ENCODE measurements around the gene NCR1.
A peak's percentile ranks its signal among the peaks of the same experiment; 100 is the strongest.
"Not testable (repeated sequence)": the region's sequence is repeated elsewhere in the genome, so short reads cannot be mapped to it uniquely, and the experiment has no call there.

The NCR1 gene

GRCh38 chr19:54947381-54947780, 41.4 kb downstream of the NCR1 start, which contains the start of gene NLRP7:
Gene NLRP7, minus strand, starts transcription at chr19:54947530.
- Histone ChIP-seq H3K36me3 (ENCODE audit: control insufficient read depth, insufficient read depth, low read length) (no peaks in the 10 kb centered on the region), H3K27me3 (replicated peaks; ENCODE audit: control insufficient read depth, insufficient read depth, low read length) (no peaks in the 10 kb centered on the region), H3K4me3 (replicated peaks; ENCODE audit: low read depth, low read length) (no peak within 1 kb of the TSS)
- no peak for DNase-seq (ENCODE audit: extremely low read depth, insufficient read length)
- TF ChIP-seq CTCF (IDR thresholded peaks at IDR 0.05; ENCODE audit: insufficient read depth, low read length, poor library complexity, severe bottlenecking), result no peak

GRCh38 chr19:54949412-54949811, 43.5 kb downstream of the NCR1 start:
- Histone ChIP-seq H3K4me3 (replicated peaks; ENCODE audit: low read depth, low read length) (no peak overlapping the region), H3K36me3 (ENCODE audit: control insufficient read depth, insufficient read depth, low read length) (no peaks in the 10 kb centered on the region), H3K27me3 (replicated peaks; ENCODE audit: control insufficient read depth, insufficient read depth, low read length) (no peaks in the 10 kb centered on the region)
- DNase-seq (ENCODE audit: extremely low read depth, insufficient read length), result no peak
- TF ChIP-seq CTCF (IDR thresholded peaks at IDR 0.05; ENCODE audit: insufficient read depth, low read length, poor library complexity, severe bottlenecking), result no peak

GRCh38 chr19:54950580-54950979, 44.6 kb downstream of the NCR1 start:
- H3K27me3 ChIP-seq (replicated peaks; ENCODE audit: control insufficient read depth, insufficient read depth, low read length); DNase-seq (ENCODE audit: extremely low read depth, insufficient read length); H3K36me3 ChIP-seq (ENCODE audit: control insufficient read depth, insufficient read depth, low read length); H3K4me3 ChIP-seq (replicated peaks; ENCODE audit: low read depth, low read length): not testable (repeated sequence)

- TF ChIP-seq CTCF (IDR thresholded peaks at IDR 0.05; ENCODE audit: insufficient read depth, low read length, poor library complexity, severe bottlenecking), result no peak
- H3K36me3 ChIP-seq (ENCODE audit: control insufficient read depth, insufficient read depth, low read length), result no peaks in the 10 kb centered on the region
- no peak overlapping the region for H3K4me3 ChIP-seq (replicated peaks; ENCODE audit: low read depth, low read length)
- no peaks in the 10 kb centered on the region for H3K27me3 ChIP-seq (replicated peaks; ENCODE audit: control insufficient read depth, insufficient read depth, low read length)
- no peak for DNase-seq (ENCODE audit: extremely low read depth, insufficient read length)
Observed at GRCh38 chr19:54952591-54953344, 46.8 kb downstream of the NCR1 start.

- not testable (repeated sequence) for H3K4me3 ChIP-seq (replicated peaks; ENCODE audit: low read depth, low read length); H3K36me3 ChIP-seq (ENCODE audit: control insufficient read depth, insufficient read depth, low read length); DNase-seq (ENCODE audit: extremely low read depth, insufficient read length); H3K27me3 ChIP-seq (replicated peaks; ENCODE audit: control insufficient read depth, insufficient read depth, low read length)
Observed at GRCh38 chr19:54953345-54953713, 47.4 kb downstream of the NCR1 start.

- no peaks in the 10 kb centered on the region for H3K36me3 ChIP-seq (ENCODE audit: control insufficient read depth, insufficient read depth, low read length)
- no peak overlapping the region for H3K4me3 ChIP-seq (replicated peaks; ENCODE audit: low read depth, low read length)
- TF ChIP-seq CTCF (IDR thresholded peaks at IDR 0.05; ENCODE audit: insufficient read depth, low read length, poor library complexity, severe bottlenecking), result no peak
- DNase-seq (ENCODE audit: extremely low read depth, insufficient read length), result no peak
- no peaks in the 10 kb centered on the region for H3K27me3 ChIP-seq (replicated peaks; ENCODE audit: control insufficient read depth, insufficient read depth, low read length)
Observed at GRCh38 chr19:54955376-54955775, 49.4 kb downstream of the NCR1 start.

GRCh38 chr19:54959840-54960239, 53.9 kb downstream of the NCR1 start:
- H3K27me3 ChIP-seq (replicated peaks; ENCODE audit: control insufficient read depth, insufficient read depth, low read length), result no peaks in the 10 kb centered on the region
- peak; percentile 58 for DNase-seq (ENCODE audit: extremely low read depth, insufficient read length)
- TF ChIP-seq CTCF (IDR thresholded peaks at IDR 0.05; ENCODE audit: insufficient read depth, low read length, poor library complexity, severe bottlenecking), result no peak
- no peak overlapping the region for H3K4me3 ChIP-seq (replicated peaks; ENCODE audit: low read depth, low read length)
- no peaks in the 10 kb centered on the region for H3K36me3 ChIP-seq (ENCODE audit: control insufficient read depth, insufficient read depth, low read length)

Measured in GM06990 (cell line).